Effector CD8-positive, alpha-beta T cell (primary cell): ENCODE data around the gene GLYR1.

Experiments used
- DNase-seq: peaks from one replicate; lab custom pipeline; 2025; lab: John Stamatoyannopoulos, UW

Gene GLYR1

GRCh38 chr16:4765511-4766474 lies 81.3 kb downstream of the GLYR1 start:
- DNase-seq: no peak

GRCh38 chr16:4763791-4764190 lies 83.3 kb downstream of the GLYR1 start:
- no peak for DNase-seq

DNA sequence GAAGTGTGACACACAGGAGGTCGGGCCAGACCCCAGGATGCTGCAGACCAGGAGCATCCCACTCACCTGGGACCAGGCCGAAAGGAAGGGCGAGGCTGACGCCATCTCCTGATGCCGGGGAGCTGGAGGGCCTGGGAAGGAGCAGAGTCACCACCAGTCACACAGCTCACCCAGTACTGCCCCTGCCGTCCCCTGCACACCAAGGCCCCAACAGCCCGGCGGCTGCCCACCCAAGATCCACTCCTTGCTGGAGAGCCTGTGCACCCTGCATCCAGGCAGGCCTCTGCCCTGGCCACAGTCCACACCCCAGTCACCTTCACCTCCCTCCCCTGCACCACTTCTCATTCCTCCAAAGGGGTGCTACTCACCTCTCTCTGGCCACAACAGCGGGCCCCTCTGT lies 84.9 kb downstream of the GLYR1 start:
- no peak for DNase-seq

GRCh38 chr16:4760221-4760910 lies 86.7 kb downstream of the GLYR1 start:
- DNase-seq: no peak

DNA sequence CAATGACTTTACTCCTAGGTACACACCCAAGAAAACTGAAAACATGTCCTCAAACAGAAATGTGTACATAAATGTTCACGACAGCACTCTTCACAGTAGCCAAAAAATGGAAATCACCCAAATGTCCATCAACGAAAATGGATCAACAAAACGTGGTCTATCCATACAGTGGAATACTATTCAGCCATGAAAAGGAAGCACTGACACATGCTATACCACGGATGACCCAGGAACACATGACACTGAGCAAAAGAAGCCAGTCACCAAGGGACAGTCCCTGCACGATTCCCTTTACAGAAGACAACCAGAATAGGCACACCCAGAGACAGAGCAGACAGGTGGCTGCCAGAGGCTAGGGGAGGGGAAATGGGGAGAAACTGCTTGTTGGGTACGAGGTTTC lies 91.4 kb downstream of the GLYR1 start:
- DNase-seq: no peak

DNA sequence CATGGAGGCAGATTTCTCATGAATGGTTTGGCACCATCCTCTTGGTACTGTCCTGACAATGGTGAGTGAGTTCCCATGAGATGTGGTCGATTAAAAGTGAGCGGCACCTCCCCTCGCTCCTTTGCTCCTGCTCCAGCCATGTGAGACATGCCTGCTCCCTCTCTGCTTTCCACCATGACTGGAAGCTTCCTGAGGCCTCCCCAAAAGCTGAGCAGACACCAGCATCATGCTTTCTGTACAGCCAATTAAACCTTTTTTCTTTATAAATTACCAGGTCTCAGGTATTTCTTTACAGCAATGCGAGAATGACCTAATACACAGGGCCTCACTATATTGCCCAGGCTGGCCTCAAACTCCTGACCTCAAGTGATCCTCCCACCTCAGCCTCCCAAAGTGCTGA lies 92.2 kb downstream of the GLYR1 start:
- DNase-seq: no peak

- DNase-seq: no peak
These were observed 93.9 kb downstream of the GLYR1 start for GRCh38 chr16:4753227-4753626.
